Heart right ventricle (tissue), 16 donors: ENCODE measurements around the gene OTOG. TPM values are rescaled to one million over a fixed set of nuclear protein-coding genes. Genes with fewer than 3 reads are reported as not detected.

Experiments used
- ATAC-seq, 8 donors: fragments of 200-7000 bp; cut with Tn5 transposase; one replicate each; pipeline ENCODE4 v1.9.1; 2020; ENCODE audit warnings: mild to moderate bottlenecking in 8 of 8, moderate library complexity in 8 of 8, moderate number of reproducible peaks in 1 of 8
- DNase-seq, 2 donors: peaks; one replicate each; pipeline ENCODE4 v3.0.0-alpha.2; 2020
- H3K27ac ChIP-seq, 10 donors: fragments of 200-600 bp; sonication (generic) in 2 of 10; one replicate each; pipeline versions ENCODE4 v1.5.0 to v1.8.0; 2020 to 2022; ENCODE audit warnings: mild to moderate bottlenecking in 3 of 10
- H3K27me3 ChIP-seq, 7 donors: fragments of 200-600 bp; one replicate each; pipeline ENCODE4 v1.8.0; 2021 to 2022; ENCODE audit warnings: mild to moderate bottlenecking in 2 of 7
- H3K36me3 ChIP-seq, 9 donors: fragments of 200-600 bp; sonication (generic) in 1 of 9; one replicate each; pipeline versions ENCODE4 v1.5.0 to v1.8.0; 2020 to 2022; ENCODE audit warnings: mild to moderate bottlenecking in 2 of 9
- H3K4me1 ChIP-seq, 9 donors: fragments of 200-600 bp; sonication (generic) in 1 of 9; one replicate each; pipeline versions ENCODE4 v1.5.0 to v1.8.0; 2020 to 2022; ENCODE audit warnings: mild to moderate bottlenecking in 4 of 9
- H3K4me3 ChIP-seq, 10 donors: fragments of 200-600 bp; sonication (generic) in 2 of 10; one replicate each; pipeline versions ENCODE4 v1.5.0 to v1.8.0; 2020 to 2022; ENCODE audit warnings: mild to moderate bottlenecking in 7 of 10, moderate library complexity in 2 of 10
- H3K9me3 ChIP-seq, 11 donors: fragments of 200-600 bp in 10 of 11; sonication (generic) in 2 of 11; one replicate each; pipeline versions ENCODE4 v1.5.0 to v1.8.0; 2013 to 2022; ENCODE audit warnings: mild to moderate bottlenecking in 2 of 11, control low read depth in 1 of 11, moderate library complexity in 1 of 11
- WGBS, 2 donors: extraction: QIAGEN DNeasy Blood & Tissue Kit; methylation state at CpG; one replicate each; pipeline ENCODE4 v1.1.7; 2013; ENCODE audit warnings: inconsistent platforms in 1 of 2; 5-methylcytosine and 5-hydroxymethylcytosine counted together
- intact Hi-C, 10 donors: fragments of 100-400 bp; cut with DNase I; formaldehyde crosslinking; loops; one replicate each; pipeline versions ENCODE4 v1.11.1 to v1.14.2; 2022
- polyA plus RNA-seq, 2 donors: library from polyadenylated mRNA; stranded (reverse); fragments of 200-250 nt; gene quantifications; one replicate each; pipeline ENCODE4 v1.2.3, GENCODE V29; 2013
- total RNA-seq, 10 donors: library from RNA; stranded (reverse); fragmentation: NEBNext Ultra II Directional in 3 of 10; extraction: Animal tissue kit (Norgen Biotek cat#: 25700) in 3 of 10; gene quantifications; one replicate each; pipeline versions ENCODE4 v1.2.1 to v1.2.4, GENCODE V29; 2021 to 2023
- TF ChIP-seq, protein P1 (sequence below), 9 donors: fragments of 200-600 bp; sonication (generic) in 2 of 9; IDR thresholded peaks; one replicate each; pipeline versions ENCODE4 v1.5.0 to v1.8.0; 2021 to 2022; ENCODE audit warnings: antibody characterized with exemption in 9 of 9, mild to moderate bottlenecking in 5 of 9, moderate library complexity in 1 of 9
- donor health status: Arrhythmogenic right ventricular cardiomyopathy.
- donor health status: ischemic (EF 13 %, LVEDD 7.1; RV severe dilation, severe dysfunction).
- donor health status: healthy with polysubstance abuse.
- donor health status: DM: no; HTN: yes; CAD: no.
- donor health status: DM: no; HTN: no; CAD: no.
- donor health status: ischemic (EF 25% LVEDD 6.9; RV normal size, moderate dysfunction).
- donor health status: ischemic (EF 25% LVEDD 5.7; RV mildly dilated, moderate dysfunction).
- donor health status: healthy.
- donor health status: DM: yes; HTN: yes; CAD: no.
- donor health status: Ischemic cardiomyopathy.
- donor health status: ischemic (EF 35%, LVEDD 5.7; RV mildly dilated, moderate dysfunction).
- donor health status: nonischemic (EF 11% LVEDD 7.7; RV severe dilation, severe dysfunction).
- donor health status: DM: yes; HTN: yes; CAD: no.
- donor health status: PGD.
- donor health status: ischemic (EF 29% LVEDD 5.4; RV normal size, mild dysfunction).
- donor health status: nonischemic (EF 23%, LVEDD 6.1; RV moderate dilation, normal function).

The OTOG gene
- total and polyA plus RNA-seq, 12 donors = not detected

DNA sequence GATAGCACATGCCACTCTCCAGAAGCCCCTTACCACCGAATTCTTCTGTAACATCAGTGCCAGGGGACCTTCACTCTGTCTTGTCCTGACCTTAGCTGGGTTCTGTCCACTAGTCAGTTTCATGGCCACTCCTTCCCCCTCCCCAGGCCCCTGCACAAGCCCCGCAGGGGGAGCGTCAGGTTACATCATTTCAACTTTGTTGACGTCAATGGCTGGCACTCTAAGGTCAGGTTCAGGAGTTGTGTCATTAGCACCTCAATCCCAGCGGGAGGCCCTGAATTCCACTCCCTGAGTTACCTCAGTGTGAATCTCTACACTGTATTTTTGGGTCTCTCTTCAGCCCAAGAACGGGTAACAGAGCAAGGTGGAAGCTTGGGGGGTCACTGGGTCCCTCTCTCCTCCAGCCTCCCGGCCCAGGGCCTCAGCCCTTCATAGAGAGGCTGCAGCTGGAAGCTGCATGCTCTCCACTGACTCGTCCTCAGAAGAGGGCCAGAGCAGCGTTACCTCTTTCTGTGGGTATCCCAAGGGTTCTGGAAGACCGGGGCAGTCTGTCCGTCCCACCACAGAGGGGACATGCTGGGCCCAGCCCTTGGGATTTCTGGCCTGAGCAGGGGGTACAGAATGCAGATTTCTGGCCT is 13.2 kb upstream of the OTOG start:
- TF ChIP-seq, protein P1, sequence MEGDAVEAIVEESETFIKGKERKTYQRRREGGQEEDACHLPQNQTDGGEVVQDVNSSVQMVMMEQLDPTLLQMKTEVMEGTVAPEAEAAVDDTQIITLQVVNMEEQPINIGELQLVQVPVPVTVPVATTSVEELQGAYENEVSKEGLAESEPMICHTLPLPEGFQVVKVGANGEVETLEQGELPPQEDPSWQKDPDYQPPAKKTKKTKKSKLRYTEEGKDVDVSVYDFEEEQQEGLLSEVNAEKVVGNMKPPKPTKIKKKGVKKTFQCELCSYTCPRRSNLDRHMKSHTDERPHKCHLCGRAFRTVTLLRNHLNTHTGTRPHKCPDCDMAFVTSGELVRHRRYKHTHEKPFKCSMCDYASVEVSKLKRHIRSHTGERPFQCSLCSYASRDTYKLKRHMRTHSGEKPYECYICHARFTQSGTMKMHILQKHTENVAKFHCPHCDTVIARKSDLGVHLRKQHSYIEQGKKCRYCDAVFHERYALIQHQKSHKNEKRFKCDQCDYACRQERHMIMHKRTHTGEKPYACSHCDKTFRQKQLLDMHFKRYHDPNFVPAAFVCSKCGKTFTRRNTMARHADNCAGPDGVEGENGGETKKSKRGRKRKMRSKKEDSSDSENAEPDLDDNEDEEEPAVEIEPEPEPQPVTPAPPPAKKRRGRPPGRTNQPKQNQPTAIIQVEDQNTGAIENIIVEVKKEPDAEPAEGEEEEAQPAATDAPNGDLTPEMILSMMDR (IDR thresholded peaks at IDR 0.05) = no peak
- no peak overlapping the region for H3K27ac ChIP-seq
- no peaks in the 10 kb centered on the region for H3K9me3 ChIP-seq
- peaks cover 0 to 11% (median 0%) of the 10 kb centered on the region in 9 donors for H3K4me1 ChIP-seq
- H3K27me3 ChIP-seq = peaks cover 0 to 24% (median 9%) of the 10 kb centered on the region in 7 donors
- intact Hi-C loops = no loop called here
- no peak for ATAC-seq
- WGBS, 2 donors = 74 to 77% methylated on average over 11 of the region's 11 CpGs
- H3K36me3 ChIP-seq = no peaks in the 10 kb centered on the region
- H3K4me3 ChIP-seq = no peak overlapping the region
- DNase-seq = no peak

- Histone ChIP-seq H3K9me3 (no peaks in the 10 kb centered on the region), H3K36me3 (no peaks in the 10 kb centered on the region), H3K27me3 (peaks cover 0 to 24% (median 9%) of the 10 kb centered on the region in 7 donors), H3K4me1 (peaks cover 0 to 7% (median 0%) of the 10 kb centered on the region in 9 donors), H3K27ac (no peak overlapping the region), H3K4me3 (no peak overlapping the region)
- TF ChIP-seq, protein P1 (IDR thresholded peaks at IDR 0.05) = no peak
- DNase-seq (no peak), ATAC-seq (no peak)
- intact Hi-C loops = no loop called here
- 85 to 93% methylated on average over 3 of the region's 3 CpGs for WGBS, 2 donors
Measured at GRCh38 chr11:17535488-17535887, 11.6 kb upstream of the OTOG start.

- DNase-seq (no peak), ATAC-seq (no peak)
- 85 to 92% methylated on average over 8 of the region's 8 CpGs for WGBS, 2 donors
- TF ChIP-seq, protein P1 (IDR thresholded peaks at IDR 0.05) = no peak
- intact Hi-C loops = no loop called here
- no peak overlapping the region for H3K4me3 ChIP-seq
- H3K27me3 ChIP-seq = peaks cover 0 to 24% (median 9%) of the 10 kb centered on the region in 7 donors
- no peak overlapping the region for H3K27ac ChIP-seq
- no peaks in the 10 kb centered on the region for H3K4me1 ChIP-seq
- H3K9me3 ChIP-seq = no peaks in the 10 kb centered on the region
- H3K36me3 ChIP-seq = no peaks in the 10 kb centered on the region
Measured at GRCh38 chr11:17537261-17537660, 9.8 kb upstream of the OTOG start.

- intact Hi-C loops = no loop called here
- ATAC-seq (no peak), DNase-seq (no peak)
- no peaks in the 10 kb centered on the region for H3K36me3 ChIP-seq
- no peaks in the 10 kb centered on the region for H3K4me1 ChIP-seq
- TF ChIP-seq, protein P1 (IDR thresholded peaks at IDR 0.05) = no peak
- H3K27me3 ChIP-seq = peaks cover 0 to 20% (median 9%) of the 10 kb centered on the region in 7 donors
- no peak overlapping the region for H3K27ac ChIP-seq
- H3K4me3 ChIP-seq = no peak overlapping the region
- no peaks in the 10 kb centered on the region for H3K9me3 ChIP-seq
- WGBS, 2 donors = 88 to 94% methylated on average over 1 of the region's 1 CpG
Measured at GRCh38 chr11:17538054-17538453, 9.0 kb upstream of the OTOG start.
